Hippocampal formation (tissue), 2 donors: Measurements from ENCODE around the gene SPTSSA.
"Not testable (repeated sequence)": the region's sequence is repeated elsewhere in the genome, so short reads cannot be mapped to it uniquely, and the experiment has no call there.

Experiments used
- DNase-seq, 2 donors: peaks; one replicate each; lab custom pipeline; 2025; lab: John Stamatoyannopoulos, UW

SPTSSA gene

DNA sequence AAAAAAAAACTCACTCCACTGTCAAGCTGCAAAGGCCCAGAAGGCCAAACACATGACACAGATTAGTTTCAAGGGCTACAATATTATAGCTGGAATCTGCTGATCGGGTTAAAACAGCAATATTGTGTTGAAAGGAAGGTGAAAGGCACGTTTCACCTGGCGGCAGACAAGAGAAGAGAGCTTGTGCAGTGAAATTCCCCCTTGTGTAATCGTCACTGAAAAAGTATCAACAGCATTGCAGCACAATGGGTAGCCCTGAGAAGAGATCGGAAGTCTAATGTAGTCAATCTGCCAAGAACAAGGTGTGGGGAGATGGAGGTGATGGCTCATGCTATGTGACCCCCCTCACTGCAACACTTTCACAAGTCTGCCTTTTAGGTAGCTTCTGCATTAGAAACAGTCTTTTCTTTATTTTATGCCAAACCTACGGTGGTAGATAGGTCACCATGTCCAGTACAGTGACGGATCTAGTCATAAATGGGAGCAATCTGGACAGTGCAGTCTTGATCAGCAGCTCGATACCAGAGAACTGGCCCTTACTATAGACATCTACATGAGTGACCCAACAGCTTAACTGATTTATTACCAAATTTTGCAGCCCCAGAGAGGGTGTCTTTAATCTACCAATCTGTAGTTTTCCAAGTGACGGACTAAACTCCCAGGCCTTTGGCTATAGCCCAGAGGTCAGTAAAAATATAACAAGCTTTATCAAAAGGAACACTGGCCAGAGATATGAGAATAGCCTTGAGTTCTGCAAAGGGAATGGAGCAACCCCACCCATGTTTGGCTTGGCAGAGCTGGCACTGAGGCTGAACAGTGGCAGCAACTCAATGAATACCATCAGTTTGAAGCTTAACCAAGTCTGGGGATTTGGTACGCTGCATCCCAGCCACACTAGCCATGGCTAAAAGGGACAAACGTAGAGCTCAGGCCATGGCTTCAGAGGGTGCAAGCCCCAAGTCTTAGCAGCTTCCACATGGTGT lies 35.4 kb downstream of the SPTSSA start:
- DNase-seq, result no peak

DNA sequence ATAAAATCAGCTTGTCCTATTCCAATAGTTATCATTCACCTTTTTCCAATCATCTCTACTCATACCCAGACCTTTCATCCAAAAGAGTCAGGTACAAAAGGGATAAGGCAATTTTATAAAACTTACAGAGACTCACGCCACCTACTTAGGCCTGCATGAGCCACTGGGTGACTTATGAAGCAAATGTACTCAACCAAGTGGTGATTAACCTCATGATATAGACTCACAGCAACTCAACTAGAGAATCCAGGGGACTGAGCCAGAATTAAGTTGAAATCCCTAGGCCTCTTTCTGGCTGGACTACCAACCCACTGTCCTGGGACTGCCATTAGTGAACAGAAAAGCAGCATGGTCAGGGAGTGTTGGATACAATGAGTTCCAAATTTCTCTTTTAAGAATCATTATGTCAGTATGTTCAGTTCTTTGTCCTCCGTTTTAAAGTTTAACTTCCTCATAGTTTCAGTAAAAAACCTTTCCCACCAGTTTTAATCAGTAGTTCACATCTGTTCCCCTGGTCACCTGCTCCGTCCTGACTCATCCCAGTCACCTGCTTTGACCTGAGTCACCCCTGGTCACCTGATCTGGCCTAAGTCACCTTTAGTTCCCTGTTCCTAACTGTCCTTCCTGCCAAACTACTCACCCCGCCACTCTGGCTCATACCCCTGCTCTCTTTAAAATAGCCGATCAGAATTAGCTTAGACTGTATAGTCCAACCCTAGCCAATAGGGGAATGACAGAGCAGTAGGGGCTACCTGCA lies 36.8 kb downstream of the SPTSSA start:
- DNase-seq, result no peak

DNA sequence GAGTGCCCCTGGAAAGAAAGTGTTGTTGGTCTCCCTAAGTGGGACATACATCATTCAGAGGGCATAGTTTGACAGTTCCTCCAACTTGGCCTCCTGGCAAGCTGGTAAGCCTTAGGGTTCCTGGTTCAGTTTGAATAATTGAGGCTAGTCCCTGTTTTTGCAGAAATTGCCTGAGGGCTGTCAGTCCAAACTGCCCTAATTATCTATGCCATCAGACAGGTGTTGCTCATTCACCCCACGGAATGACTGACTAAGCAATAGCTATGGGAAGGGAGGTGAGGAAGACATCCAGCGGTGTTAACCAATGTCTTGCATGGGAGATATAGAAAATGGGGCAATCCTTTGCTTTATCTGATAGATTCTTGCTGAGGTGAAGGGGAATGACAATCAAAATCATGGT lies 37.6 kb downstream of the SPTSSA start:
- no peak for DNase-seq

DNA sequence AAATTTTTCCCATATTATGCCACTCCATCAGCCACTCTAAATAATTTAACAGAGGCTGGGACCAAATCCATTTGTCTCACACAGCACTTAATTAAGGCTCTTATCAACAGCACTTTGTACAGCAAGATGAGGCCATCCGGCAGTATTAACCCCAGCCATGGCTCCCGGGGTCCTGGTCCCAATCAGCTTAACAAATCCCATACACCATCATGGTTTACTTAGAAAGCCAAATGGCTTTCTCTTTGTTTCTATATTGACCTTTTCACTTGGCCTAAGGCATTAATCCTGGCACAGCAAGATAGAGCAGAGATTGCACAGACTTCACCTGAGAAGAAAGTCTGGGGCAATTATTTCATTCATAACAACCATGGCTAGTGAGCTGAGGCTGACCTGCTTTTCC lies 38.6 kb downstream of the SPTSSA start:
- DNase-seq, result no peak

DNA sequence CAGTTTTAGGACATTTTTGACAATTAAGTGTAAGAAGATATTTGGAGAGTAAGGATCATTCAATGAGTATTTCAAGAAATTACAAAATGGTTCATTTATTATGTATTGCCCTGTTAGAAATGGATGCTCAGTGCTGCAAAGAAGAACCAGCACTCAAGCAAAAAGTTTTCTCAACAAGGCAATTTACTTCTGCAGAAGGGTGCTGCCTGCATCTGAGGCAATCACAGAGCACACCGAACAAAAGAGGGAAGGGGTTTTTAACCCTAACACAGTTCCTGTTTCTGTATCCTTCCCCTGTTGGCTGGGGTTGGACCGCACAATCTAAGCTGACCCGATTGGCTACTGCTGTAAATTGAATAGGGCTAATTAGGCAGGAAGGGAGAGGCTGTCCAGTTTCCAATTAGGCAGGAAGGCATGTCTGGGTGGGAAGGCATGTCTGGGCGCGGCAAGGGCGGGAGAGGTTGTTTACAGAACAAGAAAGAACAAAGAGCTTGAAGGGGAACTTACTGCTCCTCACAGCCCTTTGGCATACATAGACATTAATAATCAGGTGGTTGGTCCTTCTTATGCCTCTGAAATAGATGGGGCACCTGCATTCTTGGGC lies 41.4 kb downstream of the SPTSSA start:
- DNase-seq, result no peak

DNA sequence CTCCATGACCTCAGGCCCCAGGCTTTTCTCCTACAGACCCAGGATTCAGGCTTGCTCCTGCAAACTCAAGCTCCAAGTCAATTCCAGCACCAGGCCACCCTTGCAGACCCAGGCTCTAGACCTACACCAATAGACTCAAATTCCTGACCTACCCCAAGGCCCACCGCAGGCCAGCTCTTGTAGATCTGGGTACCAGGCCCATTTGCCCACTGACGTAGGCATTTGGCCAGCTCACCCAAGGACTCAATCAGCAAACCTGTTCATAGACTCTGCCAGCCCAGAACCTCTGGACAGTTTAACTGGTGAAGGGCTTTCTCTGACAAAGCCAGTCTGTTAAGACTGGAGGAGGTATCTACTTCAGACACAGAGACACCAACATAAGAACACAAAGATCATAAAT lies 52.3 kb downstream of the SPTSSA start:
- DNase-seq, result no peak

DNA sequence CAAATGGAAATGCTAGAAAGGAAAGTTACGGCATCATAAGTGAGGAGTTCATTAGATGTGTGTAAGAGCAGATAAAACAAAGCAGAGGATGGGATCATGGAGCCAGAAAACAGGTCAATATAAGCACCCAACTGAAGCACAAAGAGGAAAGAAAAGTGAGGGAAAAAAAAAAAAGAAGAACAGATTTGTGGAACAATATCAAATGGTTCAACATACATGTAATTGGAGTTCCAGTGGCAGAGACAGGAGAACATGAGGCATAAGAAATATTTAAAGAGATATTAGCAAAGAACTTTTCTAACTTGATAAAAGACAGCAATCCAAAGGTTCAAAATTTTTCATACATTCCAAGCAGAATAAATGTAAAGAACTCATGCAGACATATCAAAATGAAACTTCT lies 54.1 kb downstream of the SPTSSA start:
- DNase-seq, result no peak

DNA sequence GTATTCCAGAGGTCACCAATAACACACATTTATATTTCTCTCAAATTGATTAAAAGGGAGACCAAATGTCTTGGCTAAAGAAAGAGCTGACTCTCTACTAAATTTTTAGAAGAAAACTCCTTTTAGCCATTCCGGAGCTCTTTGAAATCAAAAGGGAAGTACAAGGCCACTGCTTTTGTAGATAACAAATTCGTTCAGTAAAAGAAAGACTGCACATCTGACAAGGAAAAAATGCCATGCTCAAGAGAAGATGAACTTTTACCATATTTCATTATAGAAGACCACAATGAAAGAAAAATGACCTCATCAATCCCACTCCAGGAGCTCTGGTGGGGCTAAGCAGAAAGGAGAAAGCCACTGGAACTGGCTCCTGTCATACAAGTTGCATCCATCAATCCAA lies 57.6 kb downstream of the SPTSSA start:
- no peak for DNase-seq

DNA sequence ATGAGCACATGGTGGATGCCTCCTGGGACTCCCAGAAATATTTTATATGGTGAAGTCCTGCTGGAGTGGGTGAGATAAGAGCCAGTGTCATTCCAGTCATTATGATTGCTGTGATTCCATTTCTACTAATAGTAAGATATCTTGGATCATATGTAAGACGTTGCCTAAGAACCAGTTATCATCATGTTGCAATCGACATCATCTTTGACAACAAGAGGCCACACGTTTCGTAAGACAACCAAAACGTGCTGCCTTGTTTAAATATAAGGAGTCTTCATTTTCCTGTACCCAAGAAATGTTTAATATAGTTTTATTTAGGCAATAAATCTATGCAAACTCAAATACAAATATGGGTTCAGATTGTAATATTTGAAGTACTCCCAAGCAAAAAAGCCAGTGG lies 58.4 kb downstream of the SPTSSA start:
- no peak for DNase-seq

DNA sequence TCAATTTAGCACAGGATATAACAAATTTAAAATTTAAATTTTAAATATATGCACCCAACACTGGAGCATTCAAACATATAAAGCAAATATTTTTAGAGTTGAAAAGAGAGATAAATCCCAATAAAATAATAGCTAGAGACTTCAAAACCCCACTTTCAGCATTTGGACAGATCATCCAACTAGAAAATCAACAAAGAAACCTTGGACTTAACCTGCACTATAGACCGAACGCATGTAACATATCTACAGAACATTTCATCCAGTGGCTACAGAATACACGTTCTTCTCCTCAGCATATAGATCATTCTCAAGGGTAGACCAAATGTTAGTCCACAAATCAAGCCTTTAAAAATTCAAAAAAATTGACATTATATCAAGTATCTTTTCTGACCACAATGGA lies 64.0 kb downstream of the SPTSSA start:
- DNase-seq, result no peak

DNA sequence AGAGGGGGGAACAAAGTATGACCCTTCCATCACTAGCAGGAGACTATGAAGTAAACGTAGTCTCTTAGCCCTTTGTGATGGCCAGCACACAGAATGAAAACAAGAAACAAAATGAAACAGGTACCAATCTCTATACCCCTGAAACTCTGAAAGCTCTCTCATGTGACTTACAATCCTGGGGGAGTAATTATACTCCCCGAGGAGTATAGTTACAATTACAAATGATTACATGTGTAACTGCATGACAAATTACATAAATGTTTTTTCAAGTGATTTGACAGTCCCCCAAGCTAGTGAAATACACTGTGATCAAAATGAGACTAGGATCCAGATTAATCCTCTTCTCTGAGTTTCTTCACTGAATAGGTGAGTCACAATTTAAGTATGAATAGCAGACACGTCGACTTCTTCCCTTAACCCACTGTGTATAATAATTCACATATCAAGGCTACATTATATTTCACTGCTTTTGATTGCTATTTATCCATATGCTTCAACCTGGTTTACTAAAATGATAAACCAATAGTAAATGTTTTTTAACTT lies 74.0 kb downstream of the SPTSSA start:
- DNase-seq, result no peak

DNA sequence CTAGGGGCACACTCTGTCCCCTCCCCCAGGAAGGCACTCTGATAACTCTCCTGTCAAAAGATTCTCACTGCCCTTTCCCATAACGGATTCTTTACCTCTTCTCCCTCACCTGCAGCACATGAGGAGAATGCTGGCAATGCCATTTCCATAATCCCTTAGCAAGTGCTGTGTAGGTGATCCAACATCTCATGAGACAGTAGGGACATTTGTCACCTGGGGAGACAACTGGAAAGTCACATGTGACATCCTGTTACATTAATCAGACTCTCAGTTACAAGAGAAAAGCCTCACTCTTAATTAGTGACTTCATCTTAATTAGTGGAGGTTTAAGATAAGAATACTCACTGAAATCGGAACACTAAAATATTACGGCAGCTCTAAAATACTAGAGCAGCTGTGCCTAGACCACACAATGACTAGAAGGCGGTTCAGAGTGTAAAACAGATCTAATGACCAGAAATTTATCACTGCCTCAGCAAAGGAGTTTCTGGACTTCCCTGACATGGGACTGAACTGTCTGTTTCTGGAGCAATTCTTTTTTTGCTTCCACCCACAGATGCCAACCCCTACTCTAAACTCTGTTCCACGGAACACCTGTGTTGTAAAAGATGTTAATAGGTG lies 75.1 kb downstream of the SPTSSA start:
- no peak for DNase-seq

DNA sequence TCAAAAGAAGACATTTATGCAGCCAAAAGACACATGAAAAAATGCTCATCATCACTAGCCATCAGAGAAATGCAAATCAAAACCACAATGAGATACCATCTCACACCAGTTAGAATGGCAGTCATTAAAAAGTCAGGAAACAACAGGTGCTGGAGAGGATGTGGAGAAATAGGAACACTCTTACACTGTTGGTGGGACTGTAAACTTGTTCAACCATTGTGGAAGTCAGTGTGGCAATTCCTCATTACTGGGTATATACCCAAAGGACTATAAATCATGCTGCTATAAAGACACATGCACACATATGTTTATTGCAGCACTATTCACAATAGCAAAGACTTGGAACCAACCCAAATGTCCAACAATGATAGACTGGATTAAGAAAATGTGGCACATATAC lies 76.2 kb downstream of the SPTSSA start:
- not testable (repeated sequence) for DNase-seq

DNA sequence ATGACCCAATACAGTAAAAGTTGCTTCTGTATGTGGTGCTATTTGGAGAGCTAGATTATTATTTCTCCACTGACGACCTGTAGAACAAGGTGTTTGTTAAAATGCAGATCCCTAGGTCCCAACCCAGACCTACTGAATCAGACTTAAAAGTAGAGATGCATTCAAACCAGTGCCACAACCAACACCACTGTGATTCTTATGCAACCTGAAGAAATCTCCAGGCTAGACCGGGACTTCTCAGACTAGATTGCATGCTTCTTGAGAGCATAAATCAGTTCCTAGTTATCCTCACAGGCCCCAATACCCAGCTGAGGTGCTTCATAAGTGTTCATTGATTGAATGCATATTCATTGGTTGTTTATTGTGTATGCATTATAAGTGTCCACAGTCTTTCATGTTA lies 78.2 kb downstream of the SPTSSA start:
- DNase-seq, result no peak
